T-helper 2 cell (primary cell): Measurements from ENCODE around the gene MYO1B.

ENCODE experiments used
- DNase-seq, 5 experiments: peaks; one replicate each; pipeline versions ENCODE4 v3.0.0 to v3.0.0-alpha.2; 2012 to 2022

Gene MYO1B

DNA sequence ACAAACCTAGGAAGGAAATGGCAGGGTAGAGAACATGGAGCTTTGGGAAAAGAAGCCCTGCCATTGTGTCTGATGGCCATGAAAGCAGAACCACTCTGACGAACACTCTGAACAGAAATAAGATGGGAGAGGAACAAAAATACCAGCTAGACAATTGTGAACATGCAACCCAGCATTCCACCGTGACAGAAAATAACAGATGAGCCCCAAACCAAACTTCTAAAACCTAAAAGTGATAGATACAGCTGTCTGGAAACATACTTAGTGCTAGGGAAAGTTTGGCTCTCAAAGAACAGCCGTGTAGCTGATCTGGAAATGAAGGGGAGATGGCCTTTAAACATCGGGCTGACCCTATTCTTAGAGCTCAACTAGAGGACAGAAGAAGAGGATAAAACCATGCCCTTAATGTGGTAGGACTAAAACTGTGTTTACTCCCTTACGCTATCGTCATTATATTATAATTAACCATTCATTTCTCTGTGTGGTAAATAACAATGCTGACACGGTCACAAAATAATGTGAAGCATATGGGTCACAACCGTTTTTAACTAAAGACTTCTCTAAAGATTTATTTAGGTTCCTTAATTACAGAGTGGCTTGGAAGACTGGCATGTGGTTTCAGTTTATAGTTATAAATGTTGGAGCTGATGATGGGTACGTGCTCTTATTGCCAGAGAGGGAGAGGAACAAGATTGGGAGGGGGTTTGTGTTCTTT lies 80.6 kb downstream of the MYO1B start:
- no peak for DNase-seq

- no peak for DNase-seq
Measured at GRCh38 chr2:191327484-191327883, 82.3 kb downstream of the MYO1B start.

DNA sequence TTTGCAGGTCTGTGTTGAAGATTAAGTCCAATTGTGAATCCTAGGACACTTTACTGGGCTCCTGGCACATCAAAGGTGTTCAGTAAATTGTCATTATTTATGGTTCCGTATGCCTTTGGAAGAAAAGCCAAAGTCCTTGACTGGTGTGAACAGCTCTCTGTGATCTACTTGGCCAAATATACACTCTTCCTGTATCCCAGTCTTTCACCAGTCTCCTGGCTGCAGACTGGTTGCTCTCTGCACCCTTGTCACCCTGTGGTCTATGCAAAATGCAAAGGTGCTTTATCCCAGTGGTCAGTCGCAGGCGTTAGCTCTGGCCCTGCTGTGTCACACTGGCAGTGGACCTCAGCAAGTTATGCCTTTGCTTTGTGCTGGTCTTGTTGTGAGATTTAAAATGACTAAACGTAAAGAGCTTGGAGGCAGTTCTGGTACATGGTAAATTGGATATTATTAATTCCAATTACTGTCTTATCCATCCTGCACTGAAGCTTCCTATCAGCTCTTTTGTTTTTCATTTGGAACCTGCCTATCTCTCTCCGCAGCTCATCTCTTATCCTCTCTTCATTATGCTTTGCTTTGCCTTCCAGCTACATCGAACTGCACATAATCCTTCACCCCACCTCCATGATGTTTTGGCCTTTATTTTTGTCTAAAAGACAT lies 83.1 kb downstream of the MYO1B start:
- no peak for DNase-seq

DNA sequence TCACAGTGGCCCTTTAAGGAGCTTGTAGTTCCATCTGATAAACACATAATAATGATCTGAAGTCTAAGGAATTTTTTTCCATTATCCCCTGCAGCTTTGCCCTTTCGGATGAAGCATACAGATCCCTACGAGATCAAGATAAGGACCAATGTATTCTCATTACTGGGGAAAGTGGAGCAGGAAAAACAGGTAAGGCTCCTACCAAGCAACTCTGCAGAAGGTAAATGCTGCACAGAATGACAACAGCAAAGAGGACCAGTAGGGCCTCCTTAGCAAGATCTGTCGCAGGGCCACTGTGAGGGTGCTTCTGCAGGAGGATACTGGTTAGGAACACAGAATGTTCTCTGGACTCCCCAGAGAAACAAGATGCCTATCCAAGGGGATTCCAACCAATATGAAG lies 84.6 kb downstream of the MYO1B start:
- DNase-seq, result no peak

DNA sequence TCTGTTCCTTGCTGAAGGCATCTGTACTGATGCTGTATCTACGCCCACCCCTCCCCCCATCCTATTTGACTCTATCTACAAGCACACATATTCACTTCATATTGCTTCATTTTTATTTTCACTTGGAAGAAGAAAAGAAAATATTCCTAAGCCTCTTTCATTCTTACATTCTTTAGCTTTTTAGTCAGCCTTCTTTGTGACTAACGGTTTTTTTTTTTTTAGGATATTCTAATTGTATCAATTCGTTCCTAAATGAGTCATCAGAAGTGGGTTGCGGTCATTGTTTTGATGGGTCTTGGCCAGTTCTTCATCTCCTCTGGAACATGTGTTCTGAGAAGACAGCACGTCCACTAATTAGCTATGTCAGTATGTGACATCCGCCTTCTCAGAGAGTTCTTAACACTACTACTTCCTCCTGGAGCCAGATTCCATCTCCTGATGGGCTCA lies 88.7 kb downstream of the MYO1B start:
- no peak for DNase-seq

GRCh38 chr2:191335875-191336464 lies 90.8 kb downstream of the MYO1B start:
- no peak for DNase-seq

DNA sequence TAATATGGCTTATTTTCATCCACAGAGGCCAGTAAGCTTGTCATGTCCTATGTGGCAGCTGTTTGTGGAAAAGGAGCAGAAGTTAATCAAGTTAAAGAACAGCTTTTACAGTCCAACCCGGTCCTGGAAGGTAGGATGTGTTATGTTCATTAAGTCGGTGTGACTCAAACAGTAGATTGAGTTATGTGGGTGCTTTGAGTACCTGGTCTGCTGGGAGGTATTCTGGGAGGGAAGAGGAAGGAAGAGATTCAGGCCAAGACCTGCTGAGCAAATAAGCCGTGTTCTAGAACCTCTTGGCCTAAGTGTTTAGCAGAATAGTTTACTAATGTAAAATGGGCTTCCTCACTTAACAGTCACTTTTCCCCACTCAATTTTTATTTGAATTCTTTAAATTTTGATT lies 96.2 kb downstream of the MYO1B start:
- DNase-seq, result no peak

DNA sequence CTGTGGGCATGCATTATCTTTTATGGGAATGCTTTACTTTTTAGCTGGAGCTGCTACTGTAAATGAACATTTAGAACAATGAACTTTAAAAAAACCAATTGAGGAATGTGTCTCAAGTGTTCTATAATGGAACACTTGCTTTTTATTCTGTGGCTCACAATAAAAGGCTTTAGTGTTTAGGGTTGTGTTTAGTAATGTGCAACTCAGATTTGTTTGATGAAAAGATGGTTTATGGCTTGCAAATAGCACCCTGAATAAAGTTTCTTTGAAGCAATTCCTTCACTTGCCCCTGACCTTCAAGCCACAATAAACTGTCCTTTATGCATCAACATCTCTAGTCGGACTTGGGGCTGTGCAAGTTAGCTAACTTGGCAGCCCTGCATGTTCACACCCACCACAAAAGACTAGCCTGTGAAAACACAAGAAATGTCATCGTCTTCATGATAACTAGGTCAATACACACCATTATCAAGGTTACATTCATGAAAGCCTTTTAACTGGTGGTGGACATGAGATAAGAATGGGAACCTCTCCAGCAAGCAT lies 98.7 kb downstream of the MYO1B start:
- no peak for DNase-seq

DNA sequence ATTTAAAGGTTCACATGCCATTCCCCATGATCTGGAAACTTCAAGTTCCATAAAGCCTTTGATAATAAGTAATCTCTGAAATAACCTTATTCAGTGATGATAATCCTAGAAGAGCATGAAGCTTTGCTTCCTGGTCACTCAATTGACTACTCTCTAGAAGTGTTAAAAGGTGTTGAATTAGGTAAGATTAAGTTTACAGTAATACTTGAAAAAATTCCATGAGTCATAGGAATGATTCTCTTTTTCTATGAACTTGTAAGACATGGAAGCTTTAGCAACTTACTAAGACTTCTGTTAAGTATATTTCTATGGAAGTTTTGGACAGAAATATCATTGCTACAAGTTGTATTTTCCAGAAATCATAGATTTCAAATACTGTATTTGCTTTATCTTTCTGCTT lies 100.6 kb downstream of the MYO1B start:
- no peak for DNase-seq

- no peak for DNase-seq
Measured at GRCh38 chr2:191347154-191347553, 102.0 kb downstream of the MYO1B start.

GRCh38 chr2:191347881-191348280 lies 102.7 kb downstream of the MYO1B start:
- no peak for DNase-seq

- DNase-seq, result no peak
Measured at GRCh38 chr2:191349990-191350389, 104.8 kb downstream of the MYO1B start.

- DNase-seq, result no peak
Measured at GRCh38 chr2:191350826-191351225, 105.6 kb downstream of the MYO1B start.

DNA sequence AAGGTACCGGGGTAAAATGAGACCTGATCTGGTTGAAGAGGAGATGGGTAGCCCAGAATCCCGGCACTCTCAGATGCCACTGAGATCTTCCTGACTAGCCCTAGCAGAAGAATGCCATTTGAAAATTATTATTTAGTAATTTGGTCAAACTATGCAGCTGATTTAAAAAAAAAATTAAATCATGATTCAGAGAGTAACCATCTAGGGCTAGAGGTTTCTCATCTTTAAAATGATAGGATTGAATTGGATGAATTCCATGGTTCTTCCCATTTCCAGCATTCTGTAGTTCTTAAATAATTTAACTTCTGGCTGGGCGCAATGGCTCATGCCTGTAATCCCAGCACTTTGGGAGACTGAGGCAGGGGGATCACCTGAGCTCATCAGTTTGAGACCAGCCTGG lies 106.1 kb downstream of the MYO1B start:
- DNase-seq, result no peak

GRCh38 chr2:191351921-191352320 lies 106.7 kb downstream of the MYO1B start:
- no peak for DNase-seq

DNA sequence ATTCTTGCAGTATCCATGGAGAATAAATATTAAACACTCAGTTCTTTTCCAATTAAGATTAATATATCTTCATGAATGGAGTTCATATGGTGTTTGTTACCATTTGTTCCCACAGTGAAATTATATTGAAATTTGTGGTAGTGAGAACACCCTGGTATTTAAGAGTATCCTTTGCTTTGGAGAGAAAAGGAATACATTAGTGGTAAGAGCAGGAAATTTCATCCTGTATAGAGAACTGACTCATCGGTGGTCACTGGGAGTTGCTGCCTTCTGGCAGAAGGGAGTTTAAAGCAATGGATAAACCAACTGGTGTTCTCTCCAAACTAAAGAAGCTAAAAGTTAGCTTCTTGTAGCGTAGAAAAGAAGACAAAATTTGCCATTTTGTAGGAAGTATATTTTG lies 107.3 kb downstream of the MYO1B start:
- DNase-seq, result no peak

- DNase-seq, result peak in 1 of 5 experiments; percentile 15
Measured at GRCh38 chr2:191355170-191355758, 110.1 kb downstream of the MYO1B start.

DNA sequence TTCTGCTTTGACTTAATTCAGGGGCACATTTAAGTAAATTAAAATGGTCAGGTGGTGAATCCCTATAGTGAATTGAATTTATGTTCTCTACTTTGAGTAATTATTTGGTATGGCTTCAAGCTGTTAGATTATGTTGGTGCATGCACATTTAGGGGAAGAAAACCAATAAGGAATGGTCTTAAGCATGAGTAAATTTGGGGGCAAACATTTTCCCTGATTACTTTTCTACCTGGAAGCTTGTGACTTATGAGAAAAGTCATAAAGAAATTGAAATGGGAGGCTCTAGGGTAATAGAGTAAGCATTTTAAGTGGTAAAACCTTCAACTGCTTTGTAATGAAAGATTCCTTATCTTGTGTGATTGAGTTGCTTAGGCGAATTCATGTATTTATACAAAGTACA lies 112.5 kb downstream of the MYO1B start:
- no peak for DNase-seq

GRCh38 chr2:191358325-191359025 lies 113.3 kb downstream of the MYO1B start:
- DNase-seq, result no peak

DNA sequence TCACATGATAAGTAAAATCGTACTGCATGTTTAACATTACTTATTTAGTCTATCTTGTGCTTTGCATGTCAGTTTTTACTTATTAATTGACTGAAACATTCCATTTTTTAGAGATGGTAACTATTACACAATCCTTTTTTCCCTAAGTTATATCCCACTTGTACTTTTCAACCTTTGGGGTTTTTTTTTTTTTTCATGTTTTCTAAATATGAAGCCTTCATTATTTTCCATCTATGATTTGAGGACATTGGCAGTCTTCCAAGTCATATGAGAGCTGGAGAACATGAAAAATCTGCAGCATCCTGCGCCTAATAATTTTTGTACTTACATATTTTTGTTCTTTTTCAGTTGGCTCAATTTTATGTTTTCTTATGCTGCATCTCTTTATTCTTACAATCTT lies 113.9 kb downstream of the MYO1B start:
- no peak for DNase-seq

DNA sequence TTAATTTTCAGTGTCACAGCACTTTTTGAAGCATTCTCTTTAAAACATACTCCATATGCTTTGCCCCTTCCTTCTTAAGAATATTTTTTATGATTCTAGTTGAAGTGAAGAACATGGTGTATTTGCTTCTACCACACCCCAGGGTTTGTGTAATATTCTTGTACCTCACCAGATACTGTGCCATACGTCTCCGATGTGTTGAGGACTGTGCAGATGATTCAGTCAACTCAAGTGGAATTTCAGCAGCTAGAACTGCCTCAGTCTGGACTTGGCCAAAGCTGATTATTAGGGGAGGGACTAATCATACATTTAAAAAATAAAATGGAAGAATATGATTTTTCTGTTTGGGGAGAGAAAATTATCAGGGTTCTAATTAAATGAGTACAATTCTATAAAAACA lies 115.7 kb downstream of the MYO1B start:
- DNase-seq, result no peak

GRCh38 chr2:191362841-191363240 lies 117.6 kb downstream of the MYO1B start:
- DNase-seq, result no peak

GRCh38 chr2:191363267-191363666 lies 118.1 kb downstream of the MYO1B start:
- DNase-seq, result peak in 1 of 5 experiments; percentile 7
